Measurements from ENCODE around the gene STIP1. TPM values are rescaled to one million over a fixed set of nuclear protein-coding genes. Genes with fewer than 3 reads are reported as not detected.

STIP1 gene
- total RNA-seq, 1 experiment from 2014 or later = 557 TPM

- H3K9ac ChIP-seq (ENCODE audit: low read length) = peak overlapping the region; percentile 83
- BruUV-seq (replicated peaks) = no TSS peak
Observed at GRCh38 chr11:64247729-64248531, 62.0 kb downstream of the STIP1 start.

GRCh38 chr11:64248578-64248977 is 62.6 kb downstream of the STIP1 start:
- no peak overlapping the region for H3K9ac ChIP-seq (ENCODE audit: low read length)
- H3K4me1 ChIP-seq (ENCODE audit: insufficient read depth, low read length) = peaks cover 46% of the 10 kb centered on the region
- no TSS peak for BruUV-seq (replicated peaks)
- peaks cover 8% of the 10 kb centered on the region for H4K20me1 ChIP-seq (ENCODE audit: low read length)
- ChIA-PET POLR2A (ENCODE audit: unreplicated experiment) (no interaction called here), CTCF (no interaction called here)
- peaks cover 11% of the 10 kb centered on the region; the same call in 1 of the 2 replicates for H3K36me3 ChIP-seq (ENCODE audit: low read depth, low read length)
- H3K79me2 ChIP-seq (ENCODE audit: low read length) = peaks cover 49% of the 10 kb centered on the region
- no peaks in the 10 kb centered on the region for H3K9me3 ChIP-seq (ENCODE audit: low read length)
- intact Hi-C loops (cut with micrococcal nuclease) = no loop called here
- H3F3A ChIP-seq (ENCODE audit: low read length, unreplicated experiment) = no peaks in the 10 kb centered on the region
- no peaks in the 10 kb centered on the region for H3K9me2 ChIP-seq (replicated peaks; ENCODE audit: low read length)
- H3K4me2 ChIP-seq (ENCODE audit: low read length) = no peak overlapping the region
- ATAC-seq (no peak), DNase-seq (no peak)
- H3K27ac ChIP-seq (ENCODE audit: low read length) = no peak overlapping the region
- H3K27me3 ChIP-seq (ENCODE audit: low read length) = no peaks in the 10 kb centered on the region
- no peak overlapping the region for H2AFZ ChIP-seq (ENCODE audit: low read length)
- H3K4me3 ChIP-seq (ENCODE audit: low read length) = no peak overlapping the region
- TF ChIP-seq EZH2phosphoT487 (IDR thresholded peaks at IDR 0.05; ENCODE audit: borderline replicate concordance, low read length) (no peak), EZH2 (IDR thresholded peaks at IDR 0.05; ENCODE audit: low read length, unreplicated experiment) (no peak)
- TF ChIP-seq, protein P1, sequence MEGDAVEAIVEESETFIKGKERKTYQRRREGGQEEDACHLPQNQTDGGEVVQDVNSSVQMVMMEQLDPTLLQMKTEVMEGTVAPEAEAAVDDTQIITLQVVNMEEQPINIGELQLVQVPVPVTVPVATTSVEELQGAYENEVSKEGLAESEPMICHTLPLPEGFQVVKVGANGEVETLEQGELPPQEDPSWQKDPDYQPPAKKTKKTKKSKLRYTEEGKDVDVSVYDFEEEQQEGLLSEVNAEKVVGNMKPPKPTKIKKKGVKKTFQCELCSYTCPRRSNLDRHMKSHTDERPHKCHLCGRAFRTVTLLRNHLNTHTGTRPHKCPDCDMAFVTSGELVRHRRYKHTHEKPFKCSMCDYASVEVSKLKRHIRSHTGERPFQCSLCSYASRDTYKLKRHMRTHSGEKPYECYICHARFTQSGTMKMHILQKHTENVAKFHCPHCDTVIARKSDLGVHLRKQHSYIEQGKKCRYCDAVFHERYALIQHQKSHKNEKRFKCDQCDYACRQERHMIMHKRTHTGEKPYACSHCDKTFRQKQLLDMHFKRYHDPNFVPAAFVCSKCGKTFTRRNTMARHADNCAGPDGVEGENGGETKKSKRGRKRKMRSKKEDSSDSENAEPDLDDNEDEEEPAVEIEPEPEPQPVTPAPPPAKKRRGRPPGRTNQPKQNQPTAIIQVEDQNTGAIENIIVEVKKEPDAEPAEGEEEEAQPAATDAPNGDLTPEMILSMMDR (conservative IDR thresholded peaks at IDR 0.05; ENCODE audit: low read depth, low read length) = no peak

More at GRCh38 chr11:64247729-64248531, 62.0 kb downstream of the STIP1 start:
- Histone ChIP-seq H3K4me3 (ENCODE audit: low read length) (peak overlapping the region; percentile 68), H3K79me2 (ENCODE audit: low read length) (peaks cover 49% of the 10 kb centered on the region), H3K36me3 (ENCODE audit: low read depth, low read length) (peaks cover 14% of the 10 kb centered on the region; the same call in 1 of the 2 replicates), H3K4me2 (ENCODE audit: low read length) (peak overlapping the region; percentile 87), H4K20me1 (ENCODE audit: low read length) (peaks cover 8% of the 10 kb centered on the region), H2AFZ (ENCODE audit: low read length) (peak overlapping the region; percentile 82), H3K9me3 (ENCODE audit: low read length) (no peaks in the 10 kb centered on the region), H3K27me3 (ENCODE audit: low read length) (no peaks in the 10 kb centered on the region), H3K4me1 (ENCODE audit: insufficient read depth, low read length) (peaks cover 46% of the 10 kb centered on the region), H3F3A (ENCODE audit: low read length, unreplicated experiment) (no peaks in the 10 kb centered on the region), H3K27ac (ENCODE audit: low read length) (peak overlapping the region; percentile 86), H3K9me2 (replicated peaks; ENCODE audit: low read length) (no peaks in the 10 kb centered on the region)
- CTCF ChIA-PET = interaction anchor here (0.6 kb wide), 1 partner anchor 56 kb away, joined by 5 read pairs; no protein-coding TSS in a partner anchor
- intact Hi-C loops (cut with micrococcal nuclease) = loop anchor here (2.0 kb wide), 2 partner anchors 23 to 53 kb away; partner anchors contain the start of gene CATSPERZ
- no peak for TF ChIP-seq EZH2 (IDR thresholded peaks at IDR 0.05; ENCODE audit: low read length, unreplicated experiment)
- TF ChIP-seq, protein P1 (conservative IDR thresholded peaks at IDR 0.05; ENCODE audit: low read depth, low read length) = no peak
- no peak for TF ChIP-seq EZH2phosphoT487 (IDR thresholded peaks at IDR 0.05; ENCODE audit: borderline replicate concordance, low read length)
- POLR2A ChIA-PET (ENCODE audit: unreplicated experiment) = interaction anchor here (2.6 kb wide), 1 partner anchor 10 kb away, joined by 12 read pairs; no protein-coding TSS in a partner anchor
- ATAC-seq (no peak), DNase-seq (no peak)

- ChIA-PET POLR2A (ENCODE audit: unreplicated experiment) (no interaction called here), CTCF (no interaction called here)
- H3K27ac ChIP-seq (ENCODE audit: low read length) = no peak overlapping the region
Observed at GRCh38 chr11:64249038-64249437, 63.1 kb downstream of the STIP1 start.

More at GRCh38 chr11:64249038-64249437, 63.1 kb downstream of the STIP1 start:
- peaks cover 42% of the 10 kb centered on the region for H3K4me1 ChIP-seq (ENCODE audit: insufficient read depth, low read length)
- BruUV-seq (replicated peaks) = no TSS peak
- peaks cover 6% of the 10 kb centered on the region; the same call in 1 of the 2 replicates for H3K36me3 ChIP-seq (ENCODE audit: low read depth, low read length)
- TF ChIP-seq EZH2phosphoT487 (IDR thresholded peaks at IDR 0.05; ENCODE audit: borderline replicate concordance, low read length) (no peak), EZH2 (IDR thresholded peaks at IDR 0.05; ENCODE audit: low read length, unreplicated experiment) (no peak)
- TF ChIP-seq, protein P1 (conservative IDR thresholded peaks at IDR 0.05; ENCODE audit: low read depth, low read length) = no peak
- H3K4me2 ChIP-seq (ENCODE audit: low read length) = no peak overlapping the region
- intact Hi-C loops (cut with micrococcal nuclease) = no loop called here
- H3K9me3 ChIP-seq (ENCODE audit: low read length) = no peaks in the 10 kb centered on the region
- H3K9ac ChIP-seq (ENCODE audit: low read length) = no peak overlapping the region
- H3K79me2 ChIP-seq (ENCODE audit: low read length) = peaks cover 48% of the 10 kb centered on the region
- no peak overlapping the region for H2AFZ ChIP-seq (ENCODE audit: low read length)
- ATAC-seq (no peak), DNase-seq (no peak)
- H3K4me3 ChIP-seq (ENCODE audit: low read length) = no peak overlapping the region
- no peaks in the 10 kb centered on the region for H3K27me3 ChIP-seq (ENCODE audit: low read length)
- H4K20me1 ChIP-seq (ENCODE audit: low read length) = peaks cover 8% of the 10 kb centered on the region
- H3F3A ChIP-seq (ENCODE audit: low read length, unreplicated experiment) = no peaks in the 10 kb centered on the region
- H3K9me2 ChIP-seq (replicated peaks; ENCODE audit: low read length) = no peaks in the 10 kb centered on the region
